Left lobe of liver (tissue), 2 donors: ENCODE measurements around the gene LAMP5. TPM values are rescaled to one million over a fixed set of nuclear protein-coding genes. Genes with fewer than 3 reads are reported as not detected.

Experiments used
- ATAC-seq: fragments of 200-7000 bp; cut with Tn5 transposase; one replicate; pipeline ENCODE4 v1.9.1; 2020; ENCODE audit warnings: mild to moderate bottlenecking, moderate library complexity
- DNase-seq: peaks from one replicate; pipeline ENCODE4 v3.0.0-alpha.2; 2020; ENCODE audit warnings: low spot score
- total RNA-seq: library from RNA; stranded (reverse); gene quantifications from one replicate; pipeline ENCODE4 v1.2.1, GENCODE V29; 2021
- donor health status: DM: no; HTN: no; CAD: no; lungs with moderate emphysema.
- donor health status: DM: no; HTN: yes; CAD: no.

The LAMP5 gene
- total RNA-seq, 1 donor from 2014 or later = not detected

DNA sequence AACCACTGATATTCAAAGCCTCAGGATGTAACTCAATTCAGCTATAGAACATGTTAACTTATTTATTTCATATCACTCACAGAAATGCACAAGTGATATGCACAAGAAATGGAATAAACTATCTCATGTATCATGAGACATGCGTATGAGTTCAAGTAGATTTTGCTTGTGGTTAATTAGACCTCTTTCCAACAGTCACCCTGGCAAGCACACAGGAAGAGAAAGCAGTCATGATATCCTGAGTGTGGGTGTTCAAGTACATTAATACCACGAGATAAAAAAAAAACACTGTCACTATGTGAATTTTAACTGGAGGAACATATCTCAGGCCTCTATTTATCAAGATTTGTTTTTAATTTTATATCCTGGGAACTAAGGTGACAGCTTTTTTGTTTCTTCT is 64.2 kb downstream of the LAMP5 start:
- DNase-seq (no peak), ATAC-seq (no peak)
